Cerebellar cortex (tissue), 1 donor: ENCODE results near the gene ASNSD1.
"Not testable (repeated sequence)": the region's sequence is repeated elsewhere in the genome, so short reads cannot be mapped to it uniquely, and the experiment has no call there.

ENCODE experiments used
- DNase-seq: peaks from one replicate; pipeline ENCODE4 v3.0.0-alpha.2; 2015; ENCODE audit warnings: low spot score

ASNSD1 gene

GRCh38 chr2:189685540-189686229 is 24.4 kb downstream of the ASNSD1 start:
- DNase-seq: no peak

- not testable (repeated sequence) for DNase-seq
Observed at GRCh38 chr2:189687796-189688195, 26.5 kb downstream of the ASNSD1 start.

GRCh38 chr2:189696223-189696622 is 35.0 kb downstream of the ASNSD1 start:
- no peak for DNase-seq

DNA sequence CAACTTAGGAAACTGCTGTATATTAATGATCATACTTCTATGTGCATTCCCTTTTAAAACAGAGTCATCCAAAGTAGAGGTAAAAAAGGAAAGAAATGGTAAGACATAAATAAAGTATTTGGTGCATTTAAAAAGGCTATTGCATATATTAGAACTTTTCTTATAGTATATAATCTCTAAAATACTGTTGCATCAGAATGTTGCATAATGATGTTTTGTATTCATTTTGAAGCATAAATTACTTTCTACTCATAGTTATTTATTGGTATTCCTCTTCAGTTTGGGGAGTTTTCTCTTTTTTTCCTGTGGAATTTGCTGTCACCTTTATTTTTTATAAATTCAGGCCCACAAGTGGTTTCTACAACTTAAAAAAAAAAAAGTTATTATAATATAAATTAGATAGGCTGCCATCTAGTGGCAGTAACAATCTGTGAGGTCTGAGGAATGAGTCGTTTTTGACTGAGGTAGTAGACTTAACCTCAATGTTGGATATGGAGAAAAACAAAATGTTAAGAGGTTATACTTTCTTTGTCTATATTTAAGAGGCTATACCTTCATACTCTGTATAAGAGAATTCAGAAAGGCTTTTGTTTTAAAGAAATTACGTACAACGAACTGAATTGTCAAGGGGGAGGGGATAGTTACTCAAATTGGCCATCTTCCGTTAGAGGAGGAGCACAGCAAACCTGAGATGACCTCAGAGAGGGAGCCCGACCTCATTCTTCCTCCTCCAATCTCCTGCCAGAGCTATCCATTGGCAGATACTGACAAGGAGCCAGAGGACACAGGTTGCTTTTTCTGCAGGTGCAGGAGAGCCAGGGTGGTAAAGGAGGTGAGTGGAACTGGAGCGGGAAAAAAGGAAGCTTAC is 37.0 kb downstream of the ASNSD1 start:
- DNase-seq: peak; percentile 90

GRCh38 chr2:189700681-189701080 is 39.4 kb downstream of the ASNSD1 start:
- no peak for DNase-seq

DNA sequence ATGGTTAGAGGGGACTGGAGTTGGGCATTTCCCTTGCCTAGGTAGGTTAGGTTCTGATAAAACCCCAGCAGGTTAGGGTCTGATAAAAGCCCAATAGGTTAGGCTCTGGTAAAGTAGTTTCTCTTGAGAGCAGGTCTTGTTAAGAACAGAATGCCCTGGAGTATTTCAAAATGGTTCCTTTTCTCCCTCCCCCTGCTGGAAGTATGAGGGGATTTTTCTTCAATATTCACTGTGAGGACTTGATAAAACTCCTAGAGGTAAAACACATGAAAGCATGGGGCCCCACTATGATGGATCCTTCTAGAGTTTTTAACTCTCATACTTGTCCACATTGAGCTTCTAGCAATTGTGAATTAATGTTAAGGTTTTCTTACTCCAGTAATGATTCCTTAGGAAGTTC is 40.8 kb downstream of the ASNSD1 start:
- peak; percentile 7 for DNase-seq

DNA sequence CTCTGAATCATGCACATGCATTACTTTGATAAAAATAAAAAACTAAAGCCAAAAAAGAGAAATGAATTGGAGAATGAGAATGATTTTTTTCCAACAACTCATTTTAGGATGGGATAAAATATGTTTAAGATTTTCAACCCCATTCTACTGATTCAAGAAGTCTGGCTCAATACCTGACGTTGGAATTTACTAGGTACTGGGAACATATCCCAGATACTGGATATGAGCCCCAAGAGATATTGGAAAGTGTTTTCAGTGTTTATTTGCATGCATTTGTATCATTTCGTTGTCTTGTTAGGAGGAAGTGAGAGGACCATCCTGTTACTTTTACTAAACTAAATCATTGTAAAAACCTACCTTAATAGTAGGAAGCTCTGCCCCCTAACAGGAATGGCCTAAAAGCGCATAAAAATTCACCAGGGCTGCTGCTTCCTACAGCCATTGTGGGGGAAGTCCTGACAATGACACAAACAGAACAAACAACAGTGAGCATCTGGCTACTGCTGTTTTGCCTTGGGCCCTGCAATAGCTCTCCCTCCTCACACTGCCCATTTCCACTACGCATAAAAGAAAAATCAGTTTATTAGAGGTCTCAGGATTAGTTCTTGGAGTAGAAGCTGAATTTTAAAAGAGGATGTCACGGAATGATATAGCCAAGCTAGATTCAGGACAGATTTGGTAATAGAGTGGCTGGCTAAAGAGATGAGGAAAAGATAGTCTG is 48.4 kb downstream of the ASNSD1 start:
- no peak for DNase-seq

DNA sequence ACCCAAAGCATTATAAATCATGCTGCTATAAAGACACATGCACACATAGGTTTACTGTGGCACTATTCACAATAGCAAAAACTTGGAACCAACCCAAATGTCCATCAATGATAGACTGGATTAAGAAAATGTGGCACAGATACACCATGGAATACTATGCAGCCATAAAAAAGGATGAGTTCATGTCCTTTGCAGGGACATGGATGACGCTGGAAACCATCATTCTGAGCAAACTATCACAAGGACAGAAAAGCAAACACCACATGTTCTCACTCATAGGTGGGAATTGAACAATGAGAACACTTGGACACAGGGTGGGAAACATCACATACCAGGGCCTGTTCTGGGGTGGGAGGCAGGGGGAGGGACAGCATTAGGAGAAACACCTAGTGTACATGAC is 56.3 kb downstream of the ASNSD1 start:
- DNase-seq: not testable (repeated sequence)

DNA sequence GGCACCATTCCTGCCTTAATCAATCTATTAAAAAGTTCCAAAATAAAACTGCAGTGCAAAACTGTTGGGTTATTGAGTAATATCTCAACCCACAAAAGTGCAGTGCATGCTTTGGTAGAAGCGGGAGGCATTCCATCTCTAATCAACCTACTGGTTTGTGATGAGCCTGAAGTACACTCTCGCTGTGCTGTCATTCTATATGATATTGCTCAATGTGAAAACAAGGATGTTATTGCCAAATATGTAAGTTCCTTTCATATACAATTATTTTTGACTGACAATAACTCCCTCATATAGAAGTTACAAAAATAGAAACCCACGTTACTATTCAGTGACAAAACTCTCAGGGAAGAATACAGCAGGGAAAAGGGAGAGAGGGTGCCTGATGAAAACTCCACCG is 58.3 kb downstream of the ASNSD1 start:
- no peak for DNase-seq
